Gastrocnemius medialis (tissue), 4 donors: ENCODE results near the gene ZNF595. TPM values are rescaled to one million over a fixed set of nuclear protein-coding genes. Genes with fewer than 3 reads are reported as not detected.

ENCODE experiments used
- ATAC-seq, 2 donors: fragments of 150-250 bp; one replicate each; pipeline ENCODE4 v1.9.1; 2016
- DNase-seq, 2 donors: peaks; one replicate each; pipeline ENCODE4 v3.0.0-alpha.2; 2019
- H3K27ac ChIP-seq, 4 donors: fragments of 200-600 bp; sonication (generic); 1 replicate in 1 of 4; 2 replicates in 3 of 4; pipeline ENCODE4 v1.5.1; 2016 to 2018; ENCODE audit warnings: mild to moderate bottlenecking in 2 of 4, moderate library complexity in 1 of 4
- H3K27me3 ChIP-seq, 3 donors: fragments of 200-600 bp; sonication (generic) in 2 of 3; 1 replicate in 1 of 3; 2 replicates in 2 of 3; pipeline versions ENCODE4 v1.5.1 to v1.6.0; 2016 to 2019; ENCODE audit warnings: mild to moderate bottlenecking in 1 of 3, moderate library complexity in 1 of 3
- H3K36me3 ChIP-seq, 2 donors: fragments of 200-600 bp; sonication (generic) in 1 of 2; one replicate each; pipeline ENCODE4 v1.5.1; 2017 to 2018
- H3K4me1 ChIP-seq, 2 donors: fragments of 200-600 bp; sonication (generic) in 1 of 2; one replicate each; pipeline ENCODE4 v1.5.1; 2016 to 2017; ENCODE audit warnings: mild to moderate bottlenecking in 2 of 2
- H3K4me3 ChIP-seq, 4 donors: fragments of 200-600 bp; sonication (generic) in 3 of 4; 1 replicate in 1 of 4; 2 replicates in 3 of 4; pipeline ENCODE4 v1.5.1; 2016 to 2019; ENCODE audit warnings: mild to moderate bottlenecking in 2 of 4
- H3K9me3 ChIP-seq, 3 donors: fragments of 200-600 bp; sonication (generic) in 2 of 3; 1 replicate in 1 of 3; 2 replicates in 2 of 3; pipeline ENCODE4 v1.5.1; 2016 to 2019
- CTCF ChIP-seq, 5 experiments: fragments of 450-650 bp in 3 of 5; fragments of 200-600 bp in 2 of 5; sonication (generic) in 2 of 5; IDR thresholded peaks in 4 of 5; conservative IDR thresholded peaks in 1 of 5; 1 replicate in 4 of 5; 2 replicates in 1 of 5; pipeline ENCODE4 v1.5.1; 2016 to 2019; ENCODE audit warnings: antibody characterized with exemption in 5 of 5, mild to moderate bottlenecking in 3 of 5, moderate library complexity in 3 of 5
- POLR2A ChIP-seq, 2 donors: fragments of 450-650 bp; IDR thresholded peaks; one replicate each; pipeline ENCODE4 v1.6.1; 2017; ENCODE audit warnings: antibody characterized with exemption in 2 of 2, mild to moderate bottlenecking in 2 of 2, moderate library complexity in 2 of 2
- in situ Hi-C, 4 donors: fragments of 200-750 bp; cut with MboI; loops; one replicate each; pipeline versions ENCODE4 v1.15.0 to v1.8.0; 2017; ENCODE audit warnings: low sequenced_read_pairs in 4 of 4
- intact Hi-C: fragments of 100-400 bp; cut with DNase I; formaldehyde crosslinking; loops from one replicate; pipeline ENCODE4 v1.15.1; 2023; ENCODE audit warnings: low total_unique reads
- total RNA-seq, 4 donors: library from RNA; depleted of rRNA; stranded (reverse); fragments of >200 nt; gene quantifications; one replicate each; pipeline versions ENCODE4 v1.1.0 to v1.2.3, GENCODE V29; 2016

Gene ZNF595
- total RNA-seq, 4 donors from 2014 or later, result 4.1 to 22.1 (median 12.8) TPM

DNA sequence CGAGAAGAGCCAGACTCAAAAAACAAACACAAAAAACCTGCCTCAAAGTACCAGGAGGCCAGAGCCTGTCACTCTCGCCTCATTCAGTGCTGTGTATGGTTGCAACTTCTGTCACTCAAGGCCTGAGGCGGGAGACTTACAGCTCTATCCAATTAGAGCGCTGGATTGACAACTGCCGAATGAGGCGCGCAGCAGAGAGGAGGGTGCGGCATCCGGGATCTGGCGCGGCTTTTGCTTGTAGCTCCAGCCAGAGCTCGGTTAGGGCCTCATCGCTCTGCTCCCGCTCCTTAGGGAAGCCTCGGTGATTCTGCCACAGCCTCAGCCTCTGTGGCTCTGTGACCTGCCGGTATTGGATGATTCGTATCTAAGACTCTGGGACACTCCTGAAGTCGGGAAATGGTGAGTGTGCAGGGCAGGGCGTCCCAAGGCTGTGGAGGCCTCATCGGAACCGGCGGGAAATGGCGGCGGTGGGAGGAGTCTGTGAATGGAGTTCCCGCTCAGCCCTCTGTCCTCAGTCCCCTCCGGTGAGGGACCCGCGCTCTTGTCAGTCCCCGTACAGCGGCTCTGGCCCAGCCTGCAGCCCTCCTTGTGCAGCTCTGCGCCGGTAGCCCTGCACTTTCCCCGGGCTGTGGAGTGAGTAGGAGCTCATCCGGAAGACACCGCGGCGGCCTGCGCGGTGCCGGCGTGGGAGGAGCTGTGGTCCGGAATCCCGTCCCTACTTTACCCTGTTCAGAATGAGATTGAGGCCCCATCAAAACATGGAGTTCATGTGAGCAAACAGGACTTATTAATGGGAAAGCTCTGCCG lies 71.4 kb downstream of the ZNF595 start, which contains the start of gene ZNF718:
Gene ZNF718 (plus strand): TSS at position 227 of the 807 bp plus-strand sequence. CDS start 170 bp downstream, at position 397.
- H3K4me1 ChIP-seq, result no peaks in the 10 kb centered on the region
- TF ChIP-seq POLR2A (IDR thresholded peaks at IDR 0.05), result peak; percentile 53 to 69
- TF ChIP-seq CTCF (IDR thresholded peaks at IDR 0.05 in 4 of 5, conservative IDR thresholded peaks at IDR 0.05 in 1 of 5), result no peak
- in situ Hi-C loops, result no loop called here
- H3K27ac ChIP-seq, result peak within 1 kb of the TSS; percentile 80 to 82 (median 82)
- H3K4me3 ChIP-seq, result peak within 1 kb of the TSS; percentile 73 to 93 (median 84)
- H3K27me3 ChIP-seq, result no peaks in the 10 kb centered on the region
- intact Hi-C loops, result no loop called here
- DNase-seq (peak; percentile 78 to 79), ATAC-seq (peak; percentile 99 to 100)
- no peaks in the 10 kb centered on the region for H3K9me3 ChIP-seq
- peaks cover 0 to 6% of the 10 kb centered on the region in 2 donors for H3K36me3 ChIP-seq

DNA sequence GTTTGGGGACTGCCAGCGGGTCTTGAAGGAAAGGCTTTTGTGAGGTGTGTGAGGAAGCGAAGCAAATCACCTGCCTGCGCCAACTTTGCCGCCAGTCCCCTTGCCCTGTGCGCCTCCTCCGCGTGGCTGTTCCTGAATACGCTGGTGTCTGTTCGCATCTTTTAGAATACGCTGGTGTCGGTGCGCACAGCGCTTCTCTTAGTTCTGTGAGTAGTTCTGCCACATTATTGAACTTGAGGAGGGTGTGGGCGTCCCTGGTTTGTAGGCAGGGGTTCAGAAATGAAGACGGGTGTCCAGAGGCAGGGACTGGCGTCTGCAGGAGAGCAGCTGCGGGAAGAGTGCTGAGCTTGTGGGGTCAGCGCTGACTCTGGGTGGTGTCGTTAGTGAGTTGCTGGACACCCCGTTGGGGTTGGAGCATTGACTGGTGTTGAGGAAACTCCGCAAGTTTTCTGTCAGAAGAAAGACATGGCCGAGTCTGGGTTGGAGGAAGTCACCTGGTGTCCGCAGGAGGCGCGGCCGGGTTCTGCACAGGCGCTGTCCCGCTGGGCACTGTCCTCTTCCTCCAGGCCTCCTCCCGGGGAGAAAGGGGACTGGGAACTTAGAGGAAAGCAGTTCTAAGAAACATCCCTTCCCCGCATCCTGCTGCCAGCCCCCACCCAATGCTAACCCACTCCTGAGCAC lies 72.1 kb downstream of the ZNF595 start:
- Histone ChIP-seq H3K36me3 (peaks cover 0 to 6% of the 10 kb centered on the region in 2 donors), H3K4me3 (peak overlapping the region; percentile 73 to 93 (median 84)), H3K9me3 (no peaks in the 10 kb centered on the region), H3K4me1 (no peaks in the 10 kb centered on the region), H3K27ac (peak overlapping the region; percentile 80 to 82 (median 82)), H3K27me3 (no peaks in the 10 kb centered on the region)
- peak in 1 of 2 donors; percentile 10 for ATAC-seq
- TF ChIP-seq POLR2A (IDR thresholded peaks at IDR 0.05) (no peak), CTCF (IDR thresholded peaks at IDR 0.05 in 4 of 5, conservative IDR thresholded peaks at IDR 0.05 in 1 of 5) (no peak)
- DNase-seq, result no peak
- intact Hi-C loops, result no loop called here
- in situ Hi-C loops, result no loop called here

DNA sequence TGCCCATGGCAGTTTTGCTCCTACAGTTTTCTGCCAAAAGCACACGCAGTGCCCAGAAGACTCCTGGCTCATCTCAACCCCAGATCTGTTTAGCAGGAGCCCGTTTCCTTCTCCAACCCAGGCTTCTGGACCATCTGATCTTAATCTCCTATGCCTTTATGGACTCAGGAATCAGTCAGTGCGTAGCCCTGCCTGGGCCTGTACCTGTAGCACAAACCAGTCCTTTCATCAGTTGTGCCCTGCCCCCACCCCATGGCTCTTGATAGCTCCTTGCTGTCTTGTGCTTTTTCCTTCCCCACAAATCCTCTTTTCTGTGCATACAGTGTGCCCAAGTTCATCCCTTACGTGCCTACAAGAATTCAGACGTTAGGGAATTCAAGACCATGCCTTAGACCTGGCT lies 72.7 kb downstream of the ZNF595 start:
- Histone ChIP-seq H3K36me3 (peaks cover 0 to 6% of the 10 kb centered on the region in 2 donors), H3K27me3 (no peaks in the 10 kb centered on the region), H3K27ac (no peak overlapping the region), H3K4me3 (peak overlapping the region; percentile 73 to 93 (median 84)), H3K4me1 (no peaks in the 10 kb centered on the region), H3K9me3 (no peaks in the 10 kb centered on the region)
- DNase-seq (no peak), ATAC-seq (no peak)
- in situ Hi-C loops (no loop called here), intact Hi-C loops (no loop called here)
- no peak for TF ChIP-seq CTCF (IDR thresholded peaks at IDR 0.05 in 4 of 5, conservative IDR thresholded peaks at IDR 0.05 in 1 of 5)
- TF ChIP-seq POLR2A (IDR thresholded peaks at IDR 0.05), result no peak

- Histone ChIP-seq H3K4me3 (no peak overlapping the region), H3K36me3 (peaks cover 7 to 43% of the 10 kb centered on the region in 2 donors), H3K27me3 (no peaks in the 10 kb centered on the region), H3K4me1 (no peaks in the 10 kb centered on the region), H3K27ac (no peak overlapping the region), H3K9me3 (peaks cover 0 to 7% (median 0%) of the 10 kb centered on the region in 3 donors)
- ATAC-seq, result no peak
- DNase-seq, result no peak
- TF ChIP-seq POLR2A (IDR thresholded peaks at IDR 0.05) (no peak), CTCF (IDR thresholded peaks at IDR 0.05 in 4 of 5, conservative IDR thresholded peaks at IDR 0.05 in 1 of 5) (no peak)
- in situ Hi-C loops, result no loop called here
- intact Hi-C loops, result no loop called here
Observed at GRCh38 chr4:132483-132882, 79.4 kb downstream of the ZNF595 start.

Other genes with a start within 250 kb of the ZNF595 start
- gene ZNF718, start 71.2 kb downstream of the ZNF595 start, total RNA-seq, result 1 to 10 TPM; 1.1 to 1.3 (median 1.3) TPM